ENCODE results near the gene ENTPD5.

- no peak for TF ChIP-seq FOXM1 (IDR thresholded peaks at IDR 0.05; ENCODE audit: borderline replicate concordance)
- no peak for TF ChIP-seq PKNOX1 (IDR thresholded peaks at IDR 0.05)
- TF ChIP-seq ARNT (IDR thresholded peaks at IDR 0.05), result no peak
- TF ChIP-seq BHLHE40 (IDR thresholded peaks at IDR 0.05; ENCODE audit: borderline replicate concordance), result no peak
- TF ChIP-seq SP1 (IDR thresholded peaks at IDR 0.05), result no peak
- TF ChIP-seq SUZ12 (IDR thresholded peaks at IDR 0.05), result no peak
- TF ChIP-seq TARDBP (IDR thresholded peaks at IDR 0.05), result no peak
- no peak for TF ChIP-seq ELF4 (IDR thresholded peaks at IDR 0.05)
- no peak for TF ChIP-seq ZNF384 (IDR thresholded peaks at IDR 0.05)
- TF ChIP-seq FOXK2 (IDR thresholded peaks at IDR 0.05), result no peak
- TF ChIP-seq NFRKB (IDR thresholded peaks at IDR 0.05), result no peak
- TF ChIP-seq LEF1 (IDR thresholded peaks at IDR 0.05; ENCODE audit: borderline replicate concordance), result no peak
- no peak for TF ChIP-seq L3MBTL2 (conservative IDR thresholded peaks at IDR 0.05)
- TF ChIP-seq CTBP1 (IDR thresholded peaks at IDR 0.05; ENCODE audit: borderline replicate concordance), result no peak
Observed at GRCh38 chr14:74049876-74050495, 30.9 kb upstream of the ENTPD5 start.

Data from HEK293T (cell line).